B cell (primary cell): ENCODE measurements around the gene PKIB. TPM values are rescaled to one million over a fixed set of nuclear protein-coding genes. Genes with fewer than 3 reads are reported as not detected.

ENCODE experiments used
- ATAC-seq: fragments of 200-7000 bp; cut with Tn5 transposase; one replicate; pipeline ENCODE4 v1.10.0; 2021; ENCODE audit warnings: low read depth, mild to moderate bottlenecking, moderate number of reproducible peaks, moderate library complexity
- CTCF ChIA-PET: fragments of 350-600 bp; sonication (Branson Sonifier 250); formaldehyde crosslinking; loops from one replicate; lab custom pipeline; 2021; ENCODE audit warnings: antibody characterized with exemption, inconsistent platforms; lab: Charles Lee
- POLR2A ChIA-PET: fragments of 350-600 bp; sonication (Branson Sonifier 250); formaldehyde crosslinking; loops from one replicate; lab custom pipeline; 2021; ENCODE audit warnings: antibody characterized with exemption; lab: Charles Lee
- DNase-seq: peaks from one replicate; pipeline ENCODE4 v3.0.0; 2013
- H2AFZ ChIP-seq: 2 replicates; pipeline ENCODE4 v1.6.1; 2012; ENCODE audit warnings: mild to moderate bottlenecking, low read depth, low read length; ENCODE audit not compliant: insufficient read depth, poor library complexity, severe bottlenecking
- H3K27ac ChIP-seq, 2 donors: 1 replicate in 1 of 2; 2 replicates in 1 of 2; pipeline ENCODE4 v1.5.1; 2012 to 2013; ENCODE audit warnings: low read length in 2 of 2, mild to moderate bottlenecking in 2 of 2, moderate library complexity in 1 of 2
- H3K27me3 ChIP-seq, 4 experiments: fragments of 200-600 bp in 1 of 4; sonication (generic) in 1 of 4; replicated peaks in 1 of 4; 1 replicate in 2 of 4; 2 replicates in 2 of 4; pipeline versions ENCODE4 v1.6.1 to v1.7.0; 2013 to 2016; ENCODE audit warnings: low read length in 3 of 4, mild to moderate bottlenecking in 2 of 4, mixed read lengths in 1 of 4, moderate library complexity in 1 of 4; ENCODE audit not compliant: insufficient read depth in 4 of 4, control insufficient read depth in 3 of 4; ENCODE audit errors: control extremely low read depth in 1 of 4
- H3K36me3 ChIP-seq, 2 experiments: replicated peaks in 1 of 2; 1 replicate in 1 of 2; 2 replicates in 1 of 2; pipeline versions ENCODE4 v1.6.1 to v1.7.1; 2013; ENCODE audit warnings: low read length in 1 of 2; ENCODE audit not compliant: insufficient read depth in 2 of 2, control insufficient read depth in 1 of 2; ENCODE audit errors: control extremely low read depth in 1 of 2, extremely low read depth in 1 of 2
- H3K4me1 ChIP-seq, 2 donors: fragments of 200-600 bp in 1 of 2; sonication (generic) in 1 of 2; 1 replicate in 1 of 2; 2 replicates in 1 of 2; pipeline versions ENCODE4 v1.5.1 to v1.6.1; 2013 to 2017; ENCODE audit warnings: low read length in 2 of 2; ENCODE audit not compliant: control insufficient read depth in 2 of 2, insufficient read depth in 2 of 2
- H3K4me2 ChIP-seq: replicated peaks from 2 replicates; pipeline ENCODE3; 2012; ENCODE audit warnings: mild to moderate bottlenecking, low read depth, low read length; ENCODE audit not compliant: poor library complexity, severe bottlenecking
- H3K4me3 ChIP-seq, 5 experiments: fragments of 200-600 bp in 1 of 5; sonication (generic) in 1 of 5; 1 replicate in 3 of 5; 2 replicates in 2 of 5; pipeline versions ENCODE4 v1.5.1 to v1.7.0; 2011 to 2016; ENCODE audit warnings: low read length in 4 of 5, mild to moderate bottlenecking in 4 of 5, low read depth in 2 of 5, control low read depth in 1 of 5, moderate library complexity in 1 of 5; ENCODE audit not compliant: insufficient read depth in 1 of 5; ENCODE audit errors: control extremely low read depth in 1 of 5, extremely low read depth in 1 of 5
- H3K79me2 ChIP-seq: fragments of 200-600 bp; sonication (generic); one replicate; pipeline ENCODE4 v1.6.0; 2016; ENCODE audit warnings: low read length; ENCODE audit not compliant: control insufficient read depth, insufficient read depth
- H3K9ac ChIP-seq: fragments of 200-600 bp; sonication (generic); 2 replicates; pipeline ENCODE4 v1.6.1; 2017; ENCODE audit warnings: mild to moderate bottlenecking, low read length, moderate library complexity
- H3K9me3 ChIP-seq, 3 donors: one replicate each; pipeline versions ENCODE4 v1.6.1 to v1.7.1; 2013; ENCODE audit warnings: low read length in 2 of 3; ENCODE audit not compliant: control insufficient read depth in 2 of 3, insufficient read depth in 1 of 3; ENCODE audit errors: control extremely low read depth in 1 of 3
- H4K20me1 ChIP-seq: 2 replicates; pipeline ENCODE4 v1.6.0; 2012; ENCODE audit warnings: mild to moderate bottlenecking, low read length; ENCODE audit not compliant: insufficient read depth, control insufficient read depth, poor library complexity, severe bottlenecking
- H3K27ac Mint-ChIP-seq: one replicate; pipeline ENCODE4 v1.8.0; 2021; ENCODE audit warnings: mixed read lengths
- H3K27me3 Mint-ChIP-seq: one replicate; pipeline ENCODE4 v1.8.0; 2021; ENCODE audit warnings: mixed read lengths
- H3K4me1 Mint-ChIP-seq: one replicate; pipeline ENCODE4 v1.8.0; 2021; ENCODE audit warnings: mixed read lengths
- H3K4me3 Mint-ChIP-seq: one replicate; pipeline ENCODE4 v1.8.0; 2021; ENCODE audit warnings: mixed read lengths
- H3K9me3 Mint-ChIP-seq: one replicate; pipeline ENCODE4 v1.8.0; 2022; ENCODE audit warnings: mixed read lengths; ENCODE audit not compliant: insufficient read depth
- CTCF ChIP-seq: fragments of 200-600 bp; IDR thresholded peaks from one replicate; pipeline ENCODE4 v1.8.0; 2022; ENCODE audit warnings: antibody characterized with exemption, mild to moderate bottlenecking
- EZH2 ChIP-seq: IDR thresholded peaks from 2 replicates; pipeline ENCODE4 v1.6.1; 2012; ENCODE audit warnings: borderline replicate concordance, low read depth, mild to moderate bottlenecking, moderate library complexity, low read length; ENCODE audit not compliant: insufficient read depth, poor library complexity, severe bottlenecking
- WGBS: methylation state at CpG from one replicate; pipeline ENCODE4 v1.1.5; 2013; ENCODE audit warnings: missing lambda C conversion rate; ENCODE audit not compliant: insufficient coverage; 5-methylcytosine and 5-hydroxymethylcytosine counted together
- intact Hi-C: fragments of 100-400 bp; cut with micrococcal nuclease; formaldehyde crosslinking; loops from one replicate; pipeline ENCODE4 v1.10.0; 2022
- polyA plus RNA-seq: library from polyadenylated mRNA; depleted of rRNA; stranded (reverse); fragments of >200 nt; gene quantifications from 2 replicates; pipeline ENCODE4 v1.2.3, GENCODE V29; 2012
- total RNA-seq, 2 donors: library from RNA; stranded (reverse); fragments of 120-200 nt in 1 of 2; gene quantifications; 1 replicate in 1 of 2; 2 replicates in 1 of 2; pipeline versions ENCODE4 v1.2.3 to v1.2.4, GENCODE V29; 2013 to 2022

Gene PKIB
- total and polyA plus RNA-seq, 2 donors (not counting 1 experiment from before 2014, with no cell fraction given), result 0.27 to 1.2 TPM

- Histone ChIP-seq H3K27ac (no peak overlapping the region), H3K27me3 (no peaks in the 10 kb centered on the region), H3K4me1 (no peaks in the 10 kb centered on the region), H3K4me3 (no peak overlapping the region), H3K9me3 (no peaks in the 10 kb centered on the region), H3K36me3 (no peaks in the 10 kb centered on the region), H3K9ac (no peak overlapping the region), H4K20me1 (no peaks in the 10 kb centered on the region), H3K79me2 (no peaks in the 10 kb centered on the region), H2AFZ (no peak overlapping the region), H3K4me2 (no peak overlapping the region)
- H3K9me3 Mint-ChIP-seq, result no peaks in the 10 kb centered on the region
- no peak overlapping the region for H3K27ac Mint-ChIP-seq
- ChIA-PET POLR2A (no interaction called here), CTCF (no interaction called here)
- H3K27me3 Mint-ChIP-seq, result peaks cover 9% of the 10 kb centered on the region
- DNase-seq, result no peak
- H3K4me1 Mint-ChIP-seq, result no peaks in the 10 kb centered on the region
- intact Hi-C loops, result no loop called here
- ATAC-seq, result no peak
- H3K4me3 Mint-ChIP-seq, result no peak overlapping the region
- 79% methylated on average over 2 of the region's 2 CpGs for WGBS
- TF ChIP-seq EZH2 (no peak), CTCF (no peak)
Observed at GRCh38 chr6:122648726-122649125, 38.5 kb downstream of the PKIB start.

GRCh38 chr6:122649701-122650100 is 39.5 kb downstream of the PKIB start:
- Histone ChIP-seq H3K79me2 (no peaks in the 10 kb centered on the region), H3K9me3 (no peaks in the 10 kb centered on the region), H3K4me3 (no peak overlapping the region), H3K27me3 (no peaks in the 10 kb centered on the region), H3K4me2 (no peak overlapping the region), H2AFZ (no peak overlapping the region), H3K36me3 (no peaks in the 10 kb centered on the region), H3K9ac (no peak overlapping the region), H3K27ac (no peak overlapping the region), H4K20me1 (no peaks in the 10 kb centered on the region), H3K4me1 (no peaks in the 10 kb centered on the region)
- 100% methylated on average over 1 of the region's 3 CpGs for WGBS
- Mint-ChIP-seq H3K27me3 (peaks cover 9% of the 10 kb centered on the region), H3K9me3 (no peaks in the 10 kb centered on the region), H3K4me3 (no peak overlapping the region), H3K4me1 (no peaks in the 10 kb centered on the region), H3K27ac (no peak overlapping the region)
- ChIA-PET CTCF (no interaction called here), POLR2A (no interaction called here)
- intact Hi-C loops, result no loop called here
- TF ChIP-seq CTCF, result no peak
- TF ChIP-seq EZH2, result no peak
- DNase-seq, result no peak
- no peak for ATAC-seq
